Activated CD4-positive, alpha-beta T cell treated with anti-CD3 and anti-CD28 coated beads for 36 hours (primary cell): ENCODE measurements around the gene SCGN. TPM values are rescaled to one million over a fixed set of nuclear protein-coding genes. Genes with fewer than 3 reads are reported as not detected.

Experiments
- ATAC-seq: fragments of 200-7000 bp; cut with Tn5 transposase; one replicate; pipeline ENCODE4 v1.10.0; 2021; ENCODE audit warnings: mild to moderate bottlenecking, moderate library complexity
- CTCF ChIA-PET: fragments of 350-600 bp; sonication (Branson Sonifier 250); formaldehyde crosslinking; loops from one replicate; lab custom pipeline; 2021; ENCODE audit warnings: antibody characterized with exemption; lab: Charles Lee
- POLR2A ChIA-PET: fragments of 350-600 bp; sonication (Branson Sonifier 250); formaldehyde crosslinking; loops from one replicate; lab custom pipeline; 2021; ENCODE audit warnings: antibody characterized with exemption, inconsistent platforms; lab: Charles Lee
- DNase-seq: peaks from one replicate; pipeline ENCODE4 v3.0.0-alpha.2; 2020
- H3K27ac Mint-ChIP-seq: one replicate; pipeline ENCODE4 v1.8.0; 2021; ENCODE audit warnings: mixed read lengths
- H3K27me3 Mint-ChIP-seq: one replicate; pipeline ENCODE4 v1.8.0; 2021; ENCODE audit warnings: mixed read lengths
- H3K36me3 Mint-ChIP-seq: one replicate; pipeline ENCODE4 v1.8.0; 2021; ENCODE audit warnings: low read depth, mixed read lengths
- H3K4me1 Mint-ChIP-seq: one replicate; pipeline ENCODE4 v1.8.0; 2021; ENCODE audit warnings: mixed read lengths
- H3K4me3 Mint-ChIP-seq: one replicate; pipeline ENCODE4 v1.8.0; 2021; ENCODE audit warnings: mild to moderate bottlenecking, moderate library complexity, mixed read lengths
- H3K9me3 Mint-ChIP-seq: one replicate; pipeline ENCODE4 v1.8.0; 2021; ENCODE audit warnings: low read depth, mixed read lengths
- intact Hi-C, 2 experiments: fragments of 100-400 bp; cut with DNase I in 1 of 2; cut with micrococcal nuclease in 1 of 2; formaldehyde crosslinking; loops; one replicate each; pipeline versions ENCODE4 v1.14.2 to v1.15.1; 2022 to 2024; cut with DNase I, micrococcal nuclease
- total RNA-seq, 2 experiments: library from RNA; stranded (reverse); gene quantifications; one replicate each; pipeline ENCODE4 v1.2.3, GENCODE V29; 2021

Gene SCGN
- total RNA-seq, 2 experiments from 2014 or later = not detected

- Mint-ChIP-seq H3K27me3 (peaks cover 22% of the 10 kb centered on the region), H3K4me1 (no peaks in the 10 kb centered on the region), H3K9me3 (no peaks in the 10 kb centered on the region), H3K36me3 (no peaks in the 10 kb centered on the region), H3K4me3 (no peak overlapping the region), H3K27ac (no peak overlapping the region)
- CTCF ChIA-PET = interaction anchor here (0.7 kb wide), 1 partner anchor 851 kb away, joined by 3 read pairs; no protein-coding TSS in a partner anchor
- intact Hi-C loops = no loop called here
- POLR2A ChIA-PET = no interaction called here
- DNase-seq (no peak), ATAC-seq (no peak)
These were observed 38.0 kb downstream of the SCGN start for GRCh38 chr6:25689966-25690365.

- peaks cover 21% of the 10 kb centered on the region for H3K27me3 Mint-ChIP-seq
- H3K4me3 Mint-ChIP-seq = no peak overlapping the region
- no peak overlapping the region for H3K27ac Mint-ChIP-seq
- ChIA-PET CTCF (interaction anchor here (1.0 kb wide), 1 partner anchor 12 kb away, joined by 3 read pairs; no protein-coding TSS in a partner anchor), POLR2A (no interaction called here)
- ATAC-seq (no peak), DNase-seq (no peak)
- intact Hi-C loops = no loop called here
- H3K9me3 Mint-ChIP-seq = no peaks in the 10 kb centered on the region
- H3K4me1 Mint-ChIP-seq = no peaks in the 10 kb centered on the region
- H3K36me3 Mint-ChIP-seq = no peaks in the 10 kb centered on the region
These were observed 39.9 kb downstream of the SCGN start for GRCh38 chr6:25691894-25692293.

- ChIA-PET CTCF (no interaction called here), POLR2A (no interaction called here)
- no peaks in the 10 kb centered on the region for H3K9me3 Mint-ChIP-seq
- H3K27ac Mint-ChIP-seq = no peak overlapping the region
- DNase-seq (no peak), ATAC-seq (no peak)
- no peaks in the 10 kb centered on the region for H3K4me1 Mint-ChIP-seq
- no peaks in the 10 kb centered on the region for H3K36me3 Mint-ChIP-seq
- peaks cover 24% of the 10 kb centered on the region for H3K27me3 Mint-ChIP-seq
- no peak overlapping the region for H3K4me3 Mint-ChIP-seq
- intact Hi-C loops = no loop called here
These were observed 40.5 kb downstream of the SCGN start for GRCh38 chr6:25692472-25692871.

- no peaks in the 10 kb centered on the region for H3K36me3 Mint-ChIP-seq
- H3K4me1 Mint-ChIP-seq = no peaks in the 10 kb centered on the region
- no peak overlapping the region for H3K27ac Mint-ChIP-seq
- peaks cover 15% of the 10 kb centered on the region for H3K27me3 Mint-ChIP-seq
- ATAC-seq (no peak), DNase-seq (no peak)
- intact Hi-C loops = no loop called here
- POLR2A ChIA-PET = no interaction called here
- H3K4me3 Mint-ChIP-seq = no peak overlapping the region
- CTCF ChIA-PET = interaction anchor here (1.5 kb wide), 1 partner anchor 24 kb away, joined by 4 read pairs; no protein-coding TSS in a partner anchor
- no peaks in the 10 kb centered on the region for H3K9me3 Mint-ChIP-seq
These were observed 42.4 kb downstream of the SCGN start for GRCh38 chr6:25694366-25694765.

- Mint-ChIP-seq H3K9me3 (no peaks in the 10 kb centered on the region), H3K4me3 (no peak overlapping the region), H3K36me3 (no peaks in the 10 kb centered on the region), H3K27ac (no peak overlapping the region), H3K27me3 (peaks cover 13% of the 10 kb centered on the region), H3K4me1 (no peaks in the 10 kb centered on the region)
- DNase-seq (no peak), ATAC-seq (no peak)
- ChIA-PET POLR2A (no interaction called here), CTCF (no interaction called here)
- intact Hi-C loops = no loop called here
These were observed 43.7 kb downstream of the SCGN start for GRCh38 chr6:25695671-25696070.

GRCh38 chr6:25697537-25698340 is 45.7 kb downstream of the SCGN start:
- DNase-seq = no peak
- H3K4me3 Mint-ChIP-seq = no peak overlapping the region
- H3K27ac Mint-ChIP-seq = no peak overlapping the region
- H3K4me1 Mint-ChIP-seq = no peaks in the 10 kb centered on the region
- CTCF ChIA-PET = no interaction called here
- no peaks in the 10 kb centered on the region for H3K36me3 Mint-ChIP-seq
- intact Hi-C loops = no loop called here
- no peak for ATAC-seq
- no peaks in the 10 kb centered on the region for H3K9me3 Mint-ChIP-seq
- POLR2A ChIA-PET = no interaction called here
- peaks cover 7% of the 10 kb centered on the region for H3K27me3 Mint-ChIP-seq

GRCh38 chr6:25698631-25699030 is 46.6 kb downstream of the SCGN start:
- ChIA-PET CTCF (no interaction called here), POLR2A (no interaction called here)
- peaks cover 7% of the 10 kb centered on the region for H3K27me3 Mint-ChIP-seq
- no peak overlapping the region for H3K27ac Mint-ChIP-seq
- ATAC-seq (no peak), DNase-seq (no peak)
- no peaks in the 10 kb centered on the region for H3K4me1 Mint-ChIP-seq
- no peak overlapping the region for H3K4me3 Mint-ChIP-seq
- no peaks in the 10 kb centered on the region for H3K9me3 Mint-ChIP-seq
- intact Hi-C loops = no loop called here
- no peaks in the 10 kb centered on the region for H3K36me3 Mint-ChIP-seq

GRCh38 chr6:25699649-25700048 is 47.6 kb downstream of the SCGN start:
- intact Hi-C loops = no loop called here
- Mint-ChIP-seq H3K9me3 (no peaks in the 10 kb centered on the region), H3K36me3 (no peaks in the 10 kb centered on the region), H3K27ac (no peak overlapping the region), H3K4me1 (no peaks in the 10 kb centered on the region), H3K4me3 (no peak overlapping the region), H3K27me3 (peaks cover 12% of the 10 kb centered on the region)
- ChIA-PET CTCF (interaction anchor here (0.5 to 3.2 kb wide), 3 partner anchors 19 to 117 kb away, joined by 3 to 18 read pairs (median 5); no protein-coding TSS in a partner anchor), POLR2A (no interaction called here)
- ATAC-seq (no peak), DNase-seq (no peak)

GRCh38 chr6:25700761-25701160 is 48.7 kb downstream of the SCGN start:
- intact Hi-C loops = no loop called here
- Mint-ChIP-seq H3K27ac (no peak overlapping the region), H3K4me1 (no peaks in the 10 kb centered on the region), H3K9me3 (no peaks in the 10 kb centered on the region), H3K4me3 (no peak overlapping the region), H3K27me3 (peaks cover 14% of the 10 kb centered on the region), H3K36me3 (no peaks in the 10 kb centered on the region)
- DNase-seq (no peak), ATAC-seq (no peak)
- POLR2A ChIA-PET = interaction anchor here (0.6 kb wide), 2 partner anchors 32 to 94 kb away, joined by 7 to 15 read pairs; no protein-coding TSS in a partner anchor
- CTCF ChIA-PET = interaction anchor here (0.6 to 3.2 kb wide), 2 partner anchors 18 to 126 kb away, joined by 3 to 18 read pairs; no protein-coding TSS in a partner anchor

GRCh38 chr6:25701807-25702206 is 49.8 kb downstream of the SCGN start:
- ChIA-PET CTCF (interaction anchor here (3.2 kb wide), 1 partner anchor 17 kb away, joined by 18 read pairs; no protein-coding TSS in a partner anchor), POLR2A (no interaction called here)
- ATAC-seq (no peak), DNase-seq (no peak)
- Mint-ChIP-seq H3K4me3 (no peak overlapping the region), H3K4me1 (no peaks in the 10 kb centered on the region), H3K27me3 (peaks cover 13% of the 10 kb centered on the region), H3K27ac (no peak overlapping the region), H3K9me3 (no peaks in the 10 kb centered on the region), H3K36me3 (no peaks in the 10 kb centered on the region)
- intact Hi-C loops = no loop called here

- no peak overlapping the region for H3K4me3 Mint-ChIP-seq
- POLR2A ChIA-PET = no interaction called here
- H3K9me3 Mint-ChIP-seq = no peaks in the 10 kb centered on the region
- intact Hi-C loops = no loop called here
- peaks cover 13% of the 10 kb centered on the region for H3K27me3 Mint-ChIP-seq
- CTCF ChIA-PET = interaction anchor here (0.5 to 3.2 kb wide), 3 partner anchors 16 to 102 kb away, joined by 3 to 18 read pairs (median 4); no protein-coding TSS in a partner anchor
- H3K4me1 Mint-ChIP-seq = no peaks in the 10 kb centered on the region
- no peak for ATAC-seq
- no peak overlapping the region for H3K27ac Mint-ChIP-seq
- no peak for DNase-seq
- no peaks in the 10 kb centered on the region for H3K36me3 Mint-ChIP-seq
These were observed 51.0 kb downstream of the SCGN start for GRCh38 chr6:25703005-25703404.

- H3K36me3 Mint-ChIP-seq = no peaks in the 10 kb centered on the region
- H3K4me3 Mint-ChIP-seq = no peak overlapping the region
- H3K9me3 Mint-ChIP-seq = no peaks in the 10 kb centered on the region
- DNase-seq (no peak), ATAC-seq (no peak)
- POLR2A ChIA-PET = no interaction called here
- H3K27me3 Mint-ChIP-seq = peaks cover 11% of the 10 kb centered on the region
- H3K4me1 Mint-ChIP-seq = no peaks in the 10 kb centered on the region
- H3K27ac Mint-ChIP-seq = no peak overlapping the region
- intact Hi-C loops = no loop called here
- CTCF ChIA-PET = interaction anchor here (0.7 to 2.4 kb wide), 4 partner anchors 13 to 67 kb away, joined by 3 to 10 read pairs (median 3); no protein-coding TSS in a partner anchor
These were observed 52.0 kb downstream of the SCGN start for GRCh38 chr6:25704001-25704400.
